GM10248 (cell line): ENCODE data around the gene ANKRD13A.
A peak's percentile ranks its signal among the peaks of the same experiment; 100 is the strongest.

Experiments
- CTCF ChIA-PET: fragments of 300-600 bp; sonication (Branson Sonifier 250); formaldehyde crosslinking; extraction: SDS; loops from one replicate; lab custom pipeline; 2021; ENCODE audit warnings: antibody characterized with exemption; lab: Yijun Ruan, JAX
- POLR2A ChIA-PET: fragments of 350-650 bp; sonication (Branson Sonifier 250); formaldehyde crosslinking; extraction: SDS; loops from one replicate; lab custom pipeline; 2020; ENCODE audit warnings: antibody characterized with exemption; lab: Yijun Ruan, JAX
- DNase-seq: peaks from one replicate; pipeline ENCODE4 v3.0.0; 2012; ENCODE audit errors: extremely low spot score
- CTCF ChIP-seq: IDR thresholded peaks from 2 replicates; pipeline ENCODE4 v1.5.1; 2012; ENCODE audit warnings: mild to moderate bottlenecking, low read depth; ENCODE audit errors: extremely low read depth, missing control alignments, control extremely low read depth

ANKRD13A gene

GRCh38 chr12:109995686-109996482 lies 3.3 kb upstream of the ANKRD13A start, which contains the start of gene GIT2:
GIT2 (minus strand) TSS chr12:109996368; CDS start chr12:109996224, 144 bp downstream.
- ChIA-PET CTCF (interaction anchor here (1.2 kb wide), 1 partner anchor 104 kb away, joined by 4 read pairs; no protein-coding TSS in a partner anchor), POLR2A (no interaction called here)
- DNase-seq = peak; percentile 94
- TF ChIP-seq CTCF = no peak

GRCh38 chr12:109996483-109996853 lies 2.8 kb upstream of the ANKRD13A start:
- ChIA-PET POLR2A (no interaction called here), CTCF (no interaction called here)
- no peak for TF ChIP-seq CTCF
- no peak for DNase-seq

GRCh38 chr12:109997393-109997792 lies 1.8 kb upstream of the ANKRD13A start:
- ChIA-PET CTCF (interaction anchor here (1.3 kb wide), 1 partner anchor 605 kb away, joined by 3 read pairs; no protein-coding TSS in a partner anchor), POLR2A (no interaction called here)
- DNase-seq = no peak
- no peak for TF ChIP-seq CTCF

- ChIA-PET CTCF (interaction anchor here (1.3 to 1.6 kb wide), 2 partner anchors 12 to 604 kb away, joined by 3 to 6 read pairs; no protein-coding TSS in a partner anchor), POLR2A (no interaction called here)
- no peak for DNase-seq
- TF ChIP-seq CTCF = no peak
Observed at GRCh38 chr12:109998241-109998903, 858 bp upstream of the ANKRD13A start.

DNA sequence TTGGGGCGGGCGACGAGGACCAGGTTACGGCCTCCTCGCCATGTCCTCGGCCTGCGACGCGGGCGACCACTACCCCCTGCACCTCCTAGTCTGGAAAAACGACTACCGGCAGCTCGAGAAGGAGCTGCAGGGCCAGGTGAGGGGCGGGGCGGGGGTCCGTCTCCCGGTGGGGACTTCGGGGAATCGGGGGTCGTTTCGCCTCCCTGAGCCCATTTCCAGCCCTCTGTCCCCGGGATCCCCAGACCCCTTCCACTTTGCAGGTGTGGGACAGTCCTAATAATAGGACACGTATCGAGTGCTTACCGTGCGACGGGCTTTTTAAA lies 380 bp downstream of the ANKRD13A start:
- CTCF ChIA-PET = interaction anchor here (1.6 kb wide), 1 partner anchor 11 kb away, joined by 6 read pairs; no protein-coding TSS in a partner anchor

More for the DNA sequence above, 380 bp downstream of the ANKRD13A start:
- no peak for TF ChIP-seq CTCF
- POLR2A ChIA-PET = no interaction called here
- no peak for DNase-seq
